NK-92 (cell line): ENCODE data around the gene MEG3.

Experiments used
- DNase-seq: peaks from one replicate; lab custom pipeline; 2025; ENCODE audit not compliant: unreplicated experiment; lab: John Stamatoyannopoulos, UW

MEG3 gene

GRCh38 chr14:100893228-100893601 lies 67.3 kb downstream of the MEG3 start:
- no peak for DNase-seq

DNA sequence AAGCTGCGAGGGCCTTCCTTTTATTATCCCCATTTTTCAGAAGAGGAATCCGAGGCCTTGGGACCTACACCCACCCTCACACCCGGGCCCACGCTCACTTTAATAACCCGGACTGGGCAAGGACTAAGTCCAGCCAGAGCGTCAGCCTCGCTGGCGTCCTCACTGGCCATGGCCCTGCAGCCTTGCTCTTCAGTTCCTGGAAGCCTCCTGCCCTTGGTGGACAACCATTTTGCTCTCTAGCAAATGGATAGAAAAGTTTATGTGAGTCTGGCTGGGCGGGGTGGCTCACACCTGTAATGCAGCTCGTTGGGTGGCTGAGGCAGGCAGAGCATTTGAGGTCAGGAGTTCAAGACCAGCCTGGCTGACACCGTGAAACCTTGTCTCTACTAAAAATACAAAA lies 67.8 kb downstream of the MEG3 start:
- no peak for DNase-seq

DNA sequence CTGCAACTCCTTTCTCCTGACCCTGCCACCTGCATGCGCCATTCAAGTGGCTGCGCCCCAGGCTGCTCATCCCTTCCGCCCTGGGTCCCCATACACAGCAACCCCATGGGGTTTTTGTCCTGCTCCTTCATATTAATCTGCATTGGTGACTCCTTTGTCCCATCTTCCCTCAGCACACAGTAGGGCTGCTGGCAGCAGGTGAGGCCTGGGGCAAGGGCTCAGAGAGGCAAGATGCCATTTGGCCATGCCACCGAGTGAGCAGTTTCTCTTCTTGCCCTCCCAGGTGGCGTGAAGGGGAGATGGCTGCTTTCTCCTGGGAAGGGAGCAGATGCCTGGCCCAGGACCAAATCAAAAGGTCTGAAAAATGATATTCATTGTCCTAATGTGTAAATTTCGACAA lies 68.5 kb downstream of the MEG3 start:
- no peak for DNase-seq

DNA sequence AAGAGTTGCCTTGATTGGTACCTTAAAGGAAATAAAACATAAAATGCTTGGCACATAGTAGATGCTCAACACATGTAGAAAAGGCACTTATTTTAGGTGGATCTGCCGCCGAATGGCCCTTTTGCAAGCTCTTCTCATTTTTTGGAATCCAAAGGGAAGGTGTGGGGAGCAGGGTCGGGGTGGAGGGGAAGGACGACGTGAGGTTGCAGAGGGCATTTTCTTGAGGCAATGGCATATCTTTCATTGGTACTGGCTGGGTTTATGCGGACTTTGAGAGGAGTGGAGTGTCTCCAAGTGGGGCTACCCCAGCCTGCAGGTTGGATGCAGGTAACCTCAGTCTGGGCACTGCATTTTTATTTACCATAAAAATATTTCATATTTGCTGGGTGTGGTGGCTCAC lies 69.5 kb downstream of the MEG3 start:
- DNase-seq: no peak

GRCh38 chr14:100896369-100897060 lies 70.6 kb downstream of the MEG3 start:
- no peak for DNase-seq

DNA sequence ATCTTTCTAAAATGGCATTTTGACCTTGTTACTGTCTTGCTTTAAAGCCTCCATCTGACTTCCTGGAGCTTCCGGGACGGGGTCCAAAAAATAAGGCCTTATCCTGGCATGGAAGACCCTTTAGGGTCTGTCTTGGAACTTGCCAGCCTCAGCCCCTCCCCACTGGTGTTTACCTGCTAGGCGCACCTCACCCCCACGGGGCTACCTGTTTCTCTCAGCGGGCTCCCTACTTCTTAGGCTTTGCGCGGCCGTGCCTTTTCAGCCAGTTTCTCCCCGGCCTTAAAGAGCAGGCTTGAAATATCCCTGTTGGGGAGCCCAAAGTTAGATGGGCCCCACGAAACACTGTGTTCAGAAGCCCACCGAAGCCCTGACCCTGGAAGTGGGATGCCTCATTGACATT lies 72.5 kb downstream of the MEG3 start:
- DNase-seq: no peak

DNA sequence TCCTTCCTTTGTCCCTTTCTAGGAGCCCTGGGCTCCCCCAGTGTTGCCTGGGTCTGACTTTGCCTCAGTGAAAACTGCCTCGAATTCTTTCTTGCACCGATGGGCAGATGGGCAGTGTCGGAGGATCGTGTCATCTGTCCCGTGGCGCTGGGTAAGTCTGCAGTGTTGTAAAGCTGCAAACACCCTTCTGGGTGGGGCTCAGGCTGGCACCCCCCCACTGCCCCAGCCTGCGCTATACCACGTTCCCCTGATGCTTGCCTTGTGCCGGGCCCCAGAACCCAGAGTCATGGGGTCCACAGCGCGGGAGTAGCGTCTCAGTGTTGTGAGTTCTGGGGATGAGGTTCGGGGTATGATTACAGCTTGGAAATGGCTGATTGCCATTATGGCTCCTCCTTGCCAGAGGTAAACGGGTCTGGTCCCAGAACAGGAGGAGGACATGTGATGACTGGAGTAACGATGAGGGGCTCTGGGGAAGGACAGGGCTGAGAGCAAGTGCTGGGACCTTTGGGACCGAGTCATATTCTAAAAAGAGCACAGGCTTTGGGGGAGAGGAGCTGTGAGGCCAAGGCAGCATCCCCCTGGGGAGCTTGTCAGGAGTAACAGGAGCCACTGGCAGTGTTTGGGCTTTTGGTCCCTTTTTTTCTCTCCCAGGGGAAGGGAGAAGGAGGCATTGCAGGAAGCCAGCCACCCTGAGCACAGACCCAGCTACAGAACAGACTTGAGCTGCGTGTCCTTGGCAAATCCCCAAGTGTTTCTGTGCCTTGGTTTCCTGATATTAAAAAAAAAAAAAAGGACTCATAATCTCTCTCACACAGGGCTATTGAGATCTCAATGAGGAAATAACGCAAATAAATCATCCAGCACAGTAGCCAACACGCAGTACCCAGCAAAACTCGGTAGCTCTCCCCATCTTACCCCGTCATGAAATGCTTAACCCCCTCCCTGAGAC lies 73.3 kb downstream of the MEG3 start:
- no peak for DNase-seq

DNA sequence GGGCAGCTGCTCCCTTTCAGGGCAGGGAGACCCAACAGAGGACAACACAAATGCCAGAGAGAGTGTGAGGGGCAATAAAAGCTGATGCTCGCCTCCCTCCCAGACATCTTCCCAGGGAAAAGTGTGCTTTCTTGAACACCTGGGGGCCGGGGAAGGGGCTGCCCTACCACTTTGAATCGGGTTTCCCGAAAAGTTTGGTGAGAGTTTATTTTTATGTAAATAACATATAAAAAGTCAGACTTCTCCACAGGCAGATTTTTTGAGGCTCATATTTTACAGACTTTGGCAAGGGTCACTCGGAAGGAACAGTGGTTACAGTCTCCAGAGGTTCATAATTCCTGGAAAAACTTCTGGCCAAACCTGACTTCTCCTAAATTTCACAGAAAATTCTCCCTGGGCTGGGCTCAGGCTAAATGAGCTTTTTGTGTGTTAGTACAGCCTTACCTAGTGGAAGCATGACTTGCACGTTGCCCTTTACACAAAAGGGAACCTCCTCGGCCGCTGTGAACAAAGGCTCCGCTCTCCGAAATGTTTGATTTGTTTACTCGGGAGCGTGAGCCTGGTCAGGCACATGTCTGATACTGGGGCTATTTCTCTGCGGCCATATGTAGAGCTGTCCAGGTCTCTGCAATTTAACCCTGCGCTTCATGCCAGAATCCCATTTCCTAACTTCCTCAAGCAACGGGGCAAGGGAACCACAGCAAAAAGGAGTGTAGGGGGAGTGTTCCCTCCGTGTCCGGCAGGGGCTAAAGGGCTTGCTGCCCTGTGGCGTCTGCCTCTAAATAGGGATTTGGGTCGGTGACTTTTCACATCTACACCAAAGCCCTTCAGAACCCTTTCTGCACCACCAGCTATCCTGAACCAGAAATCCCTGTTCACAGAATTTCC lies 74.2 kb downstream of the MEG3 start:
- DNase-seq: no peak

DNA sequence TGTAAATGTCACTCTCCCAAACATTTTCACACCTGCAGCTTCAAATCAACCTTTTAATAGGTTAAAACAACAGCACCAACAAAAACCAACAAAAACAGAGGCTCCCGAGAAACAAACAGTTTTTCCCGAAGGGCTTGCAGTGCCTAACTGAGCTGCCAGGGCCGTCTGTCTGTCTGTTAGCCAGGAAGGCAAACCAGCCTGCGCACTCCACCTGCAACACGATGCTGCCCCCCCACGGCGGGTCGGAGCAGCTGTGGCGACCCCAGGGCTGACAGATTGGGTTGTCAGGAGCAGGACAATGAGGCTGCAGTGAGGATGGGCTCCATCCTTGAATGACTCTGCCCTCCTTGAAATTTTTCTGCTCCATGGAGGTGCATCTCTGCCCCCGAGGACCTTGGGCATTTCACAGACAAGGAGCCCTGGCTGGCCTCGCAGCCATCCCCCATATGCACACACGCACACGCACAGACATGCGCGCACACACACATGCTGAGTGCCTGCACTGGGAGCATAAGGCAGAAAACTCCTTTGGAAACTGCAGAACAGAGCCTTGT lies 75.0 kb downstream of the MEG3 start:
- no peak for DNase-seq

- no peak for DNase-seq
Observed at GRCh38 chr14:100901391-100902183, 75.7 kb downstream of the MEG3 start.

- no peak for DNase-seq
Observed at GRCh38 chr14:100902295-100903133, 76.6 kb downstream of the MEG3 start.

GRCh38 chr14:100903134-100903468 lies 77.2 kb downstream of the MEG3 start:
- no peak for DNase-seq

- no peak for DNase-seq
Observed at GRCh38 chr14:100903672-100904185, 77.8 kb downstream of the MEG3 start, which contains the start of gene RTL1. Gene RTL1 (minus strand): TSS chr14:100903722. CDS start chr14:100884788, 18,934 bp downstream.

- DNase-seq: no peak
Observed at GRCh38 chr14:100904307-100905087, 78.6 kb downstream of the MEG3 start.

GRCh38 chr14:100905166-100905565 lies 79.2 kb downstream of the MEG3 start:
- DNase-seq: no peak

- no peak for DNase-seq
Observed at GRCh38 chr14:100906420-100906819, 80.5 kb downstream of the MEG3 start.

DNA sequence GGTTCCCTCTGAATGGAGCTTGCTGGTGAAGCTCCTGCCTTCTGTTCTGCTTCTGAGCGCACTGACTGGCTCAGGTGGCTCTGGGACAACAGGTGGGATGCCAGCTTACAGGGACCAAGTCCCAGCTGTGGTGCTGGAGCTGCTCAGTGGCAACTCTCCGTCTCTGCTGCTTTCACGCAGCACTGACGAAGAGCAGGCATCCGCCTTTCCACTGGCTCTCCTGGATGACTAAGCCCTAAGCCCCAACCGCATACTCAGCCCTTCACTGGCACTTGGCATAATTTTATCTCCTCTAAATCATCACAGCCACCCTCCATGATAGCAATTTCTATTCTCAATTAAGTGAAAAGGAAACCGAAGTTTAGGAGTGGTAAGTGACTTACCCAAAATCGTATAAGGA lies 81.3 kb downstream of the MEG3 start:
- no peak for DNase-seq

- DNase-seq: no peak
Observed at GRCh38 chr14:100909439-100909838, 83.5 kb downstream of the MEG3 start.
